Calu3 (cell line): Measurements from ENCODE around the gene WDR7. TPM values are rescaled to one million over a fixed set of nuclear protein-coding genes. Genes with fewer than 3 reads are reported as not detected.

Experiments
- BruUV-seq: library from RNA; stranded (reverse); fragments of 400-500 nt; replicated peaks from 2 replicates; lab custom pipeline; 2021; lab: Mats Ljungman, UMichigan
- CTCF ChIA-PET: fragments of 300-600 bp; sonication (Branson Sonifier 250); formaldehyde crosslinking; loops from one replicate; lab custom pipeline; 2022; ENCODE audit warnings: antibody characterized with exemption; lab: Charles Lee
- DNase-seq: peaks from one replicate; pipeline ENCODE4 v3.0.0; 2022
- H3K27ac Mint-ChIP-seq: one replicate; pipeline ENCODE4 v1.8.0; 2022; ENCODE audit warnings: mixed read lengths; ENCODE audit not compliant: unreplicated experiment
- H3K27me3 Mint-ChIP-seq: one replicate; pipeline ENCODE4 v1.8.0; 2022; ENCODE audit warnings: mixed read lengths; ENCODE audit not compliant: unreplicated experiment
- H3K36me3 Mint-ChIP-seq: one replicate; pipeline ENCODE4 v1.8.0; 2022; ENCODE audit warnings: mild to moderate bottlenecking, moderate library complexity, mixed read lengths; ENCODE audit not compliant: insufficient read depth, unreplicated experiment
- H3K4me1 Mint-ChIP-seq: one replicate; pipeline ENCODE4 v1.8.0; 2022; ENCODE audit warnings: mild to moderate bottlenecking, low read depth, mixed read lengths; ENCODE audit not compliant: unreplicated experiment
- H3K4me3 Mint-ChIP-seq: one replicate; pipeline ENCODE4 v1.8.0; 2022; ENCODE audit warnings: mild to moderate bottlenecking, low read depth, moderate library complexity, mixed read lengths; ENCODE audit not compliant: unreplicated experiment
- H3K9me3 Mint-ChIP-seq: one replicate; pipeline ENCODE4 v1.8.0; 2022; ENCODE audit warnings: low read depth, mixed read lengths; ENCODE audit not compliant: unreplicated experiment
- CTCF ChIP-seq: fragments of 200-600 bp; IDR thresholded peaks from one replicate; pipeline ENCODE4 v1.8.0; 2022; ENCODE audit warnings: antibody characterized with exemption; ENCODE audit not compliant: unreplicated experiment
- intact Hi-C: fragments of 100-400 bp; cut with micrococcal nuclease; formaldehyde crosslinking; loops from one replicate; pipeline ENCODE4 v1.10.0; 2022; ENCODE audit not compliant: unreplicated experiment
- total RNA-seq: library from RNA; stranded (reverse); gene quantifications from 2 replicates; pipeline ENCODE4 v1.2.3, GENCODE V29; 2022

Gene WDR7
- total RNA-seq, 1 experiment from 2014 or later = 16.2 TPM

- no peak for TF ChIP-seq CTCF
- no peaks in the 10 kb centered on the region for H3K9me3 Mint-ChIP-seq
- BruUV-seq = no TSS peak
- H3K27me3 Mint-ChIP-seq = no peaks in the 10 kb centered on the region
- CTCF ChIA-PET = no interaction called here
- H3K27ac Mint-ChIP-seq = no peak overlapping the region
- no peak for DNase-seq
- no peak overlapping the region for H3K4me3 Mint-ChIP-seq
- no peaks in the 10 kb centered on the region for H3K36me3 Mint-ChIP-seq
- intact Hi-C loops = no loop called here
- no peaks in the 10 kb centered on the region for H3K4me1 Mint-ChIP-seq
Measured at GRCh38 chr18:56712761-56713160, 61.6 kb downstream of the WDR7 start.

- Mint-ChIP-seq H3K9me3 (no peaks in the 10 kb centered on the region), H3K4me3 (no peak overlapping the region), H3K27ac (no peak overlapping the region), H3K36me3 (no peaks in the 10 kb centered on the region), H3K4me1 (no peaks in the 10 kb centered on the region), H3K27me3 (no peaks in the 10 kb centered on the region)
- BruUV-seq = no TSS peak
- no peak for DNase-seq
- intact Hi-C loops = no loop called here
- no peak for TF ChIP-seq CTCF
- CTCF ChIA-PET = no interaction called here
Measured at GRCh38 chr18:56715121-56715520, 64.0 kb downstream of the WDR7 start.

- CTCF ChIA-PET = no interaction called here
- Mint-ChIP-seq H3K27ac (no peak overlapping the region), H3K9me3 (no peaks in the 10 kb centered on the region), H3K4me1 (no peaks in the 10 kb centered on the region), H3K4me3 (no peak overlapping the region), H3K36me3 (no peaks in the 10 kb centered on the region), H3K27me3 (no peaks in the 10 kb centered on the region)
- intact Hi-C loops = no loop called here
- BruUV-seq = no TSS peak
- no peak for TF ChIP-seq CTCF
- no peak for DNase-seq
Measured at GRCh38 chr18:56716692-56717146, 65.6 kb downstream of the WDR7 start.

GRCh38 chr18:56721031-56721430 is 69.9 kb downstream of the WDR7 start:
- H3K36me3 Mint-ChIP-seq = no peaks in the 10 kb centered on the region
- CTCF ChIA-PET = interaction anchor here (0.5 kb wide), 1 partner anchor 17 kb away, joined by 3 read pairs; no protein-coding TSS in a partner anchor
- peaks cover 12% of the 10 kb centered on the region for H3K4me1 Mint-ChIP-seq
- BruUV-seq = no TSS peak
- TF ChIP-seq CTCF = no peak
- H3K27me3 Mint-ChIP-seq = no peaks in the 10 kb centered on the region
- DNase-seq = no peak
- intact Hi-C loops = no loop called here
- H3K27ac Mint-ChIP-seq = no peak overlapping the region
- H3K9me3 Mint-ChIP-seq = no peaks in the 10 kb centered on the region
- H3K4me3 Mint-ChIP-seq = no peak overlapping the region
